GM21529 (cell line): ENCODE data around the gene ADGRD2.

Source experiments
- ATAC-seq: cut with Tn5 transposase; IDR thresholded peaks from one replicate; pipeline ENCODE4 v1.9.1; 2021; ENCODE audit not compliant: unreplicated experiment

The ADGRD2 gene

DNA sequence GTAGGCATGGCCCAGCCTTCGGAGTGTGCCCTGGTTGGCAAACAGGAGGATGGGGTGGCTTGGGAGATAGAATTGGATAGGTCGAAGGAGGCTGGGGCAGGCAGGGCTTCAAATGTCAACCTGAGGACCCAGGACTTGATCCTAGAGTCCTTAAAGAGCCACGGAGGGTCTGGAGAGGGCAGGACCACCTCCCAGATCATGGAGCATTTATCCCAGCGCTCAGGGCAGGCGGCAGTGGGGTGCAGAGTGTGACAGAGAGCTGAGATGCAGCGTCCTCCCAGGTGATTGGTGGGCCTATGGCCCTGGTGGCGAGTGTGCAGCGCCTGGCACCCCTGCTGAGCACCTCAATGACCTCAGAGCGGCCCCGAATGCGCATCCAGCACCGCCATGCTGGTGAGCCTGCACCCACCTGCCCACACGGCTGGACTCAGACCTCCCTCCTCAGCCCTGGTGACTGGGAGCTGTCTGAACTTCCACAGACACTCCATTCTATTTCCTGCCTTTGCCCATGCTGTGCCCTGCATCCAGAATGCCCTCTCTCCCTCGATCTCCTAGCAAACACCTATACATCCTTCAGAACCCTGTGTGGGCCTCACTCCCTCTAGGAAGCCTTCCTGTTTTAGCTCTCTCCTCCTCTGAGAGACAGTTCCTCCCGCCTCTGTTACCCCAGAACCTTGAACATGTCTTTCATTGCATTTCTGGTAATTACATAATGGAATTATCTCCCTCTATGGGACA, 6.3 kb downstream of the ADGRD2 start:
- ATAC-seq: no peak

DNA sequence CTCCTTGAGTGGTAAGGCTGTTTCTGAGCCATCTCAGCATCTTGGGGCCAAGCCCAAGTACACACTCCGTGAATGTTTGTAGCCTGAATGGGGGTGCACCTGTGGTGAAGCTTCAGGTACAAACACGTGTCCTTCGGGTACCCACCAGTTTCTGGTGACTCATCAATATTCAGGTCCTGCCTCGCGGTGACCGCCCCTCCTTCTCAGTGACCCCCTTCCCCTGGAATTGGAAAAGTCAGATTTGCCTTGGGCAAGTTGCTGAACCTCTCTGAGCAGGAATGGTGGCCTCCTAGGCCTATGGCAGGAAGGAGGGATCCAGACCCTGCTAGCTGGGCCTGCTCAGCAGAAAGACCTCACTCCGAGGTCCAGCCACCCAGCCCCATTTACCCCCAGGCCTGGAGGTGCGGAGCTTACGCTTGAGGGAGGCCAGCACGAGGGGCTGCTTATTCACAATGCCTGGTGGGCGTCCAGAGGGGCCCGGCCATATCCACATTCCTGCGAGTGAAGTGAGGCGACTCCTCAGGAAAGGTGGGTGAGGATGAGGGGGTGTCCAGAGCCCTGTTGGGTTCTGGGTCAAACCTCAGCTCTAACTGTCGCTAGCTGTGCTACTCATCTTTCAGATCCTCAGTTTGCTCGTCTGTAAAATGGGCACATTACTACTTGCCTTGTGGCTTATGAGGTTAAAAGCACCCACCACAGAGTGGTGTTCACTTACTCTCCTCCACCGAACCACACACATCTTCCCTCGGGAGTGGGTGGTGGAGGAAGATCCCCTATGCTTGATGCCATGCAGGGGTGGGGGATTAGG, 7.0 kb downstream of the ADGRD2 start:
- no peak for ATAC-seq

- no peak for ATAC-seq
Measured at GRCh38 chr9:124457887-124458431, 7.7 kb downstream of the ADGRD2 start.

DNA sequence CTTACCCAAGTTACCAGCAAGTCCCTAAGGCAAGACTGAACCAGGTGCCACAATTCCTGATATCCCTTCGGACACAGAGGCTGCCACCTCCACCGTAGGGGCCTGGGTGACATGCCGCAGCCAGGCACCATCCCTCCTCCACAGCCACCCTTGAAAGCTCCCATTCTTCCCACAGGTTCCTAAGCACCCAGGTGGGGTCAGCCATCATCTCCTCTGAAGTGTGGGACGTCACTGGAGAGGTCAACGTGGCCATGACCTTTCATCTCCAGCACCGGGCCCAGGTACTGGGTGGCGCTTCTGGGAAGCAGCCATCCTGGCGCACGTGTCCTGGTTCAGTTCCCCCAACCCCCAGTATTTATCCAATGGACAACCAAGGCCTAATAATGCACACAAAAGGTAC, 8.2 kb downstream of the ADGRD2 start:
- ATAC-seq: no peak

GRCh38 chr9:124462739-124463138, 12.5 kb downstream of the ADGRD2 start:
- no peak for ATAC-seq

GRCh38 chr9:124465736-124466135, 15.5 kb downstream of the ADGRD2 start:
- no peak for ATAC-seq

- no peak for ATAC-seq
Measured at GRCh38 chr9:124467410-124468060, 17.3 kb downstream of the ADGRD2 start.

GRCh38 chr9:124468061-124468740, 17.9 kb downstream of the ADGRD2 start:
- ATAC-seq: no peak

- no peak for ATAC-seq
Measured at GRCh38 chr9:124469011-124469832, 19.0 kb downstream of the ADGRD2 start.

DNA sequence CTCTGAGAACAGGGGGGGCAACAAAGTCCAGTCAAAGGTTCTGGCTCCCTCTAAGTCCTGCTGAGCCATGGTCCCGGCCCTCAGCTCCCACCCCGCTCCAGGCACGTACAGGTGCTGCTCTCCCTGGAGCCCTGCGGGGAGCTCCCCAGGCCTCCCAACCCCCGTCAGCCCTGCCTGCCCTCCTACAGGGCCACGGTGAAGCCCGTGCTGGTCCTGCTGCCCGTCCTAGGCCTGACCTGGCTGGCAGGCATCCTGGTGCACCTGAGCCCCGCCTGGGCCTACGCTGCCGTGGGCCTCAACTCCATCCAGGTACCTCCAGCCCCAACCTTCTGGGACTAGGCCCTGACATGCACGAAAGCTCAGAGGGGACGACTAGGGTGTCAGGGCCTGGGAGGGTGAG, 20.1 kb downstream of the ADGRD2 start:
- ATAC-seq: no peak

DNA sequence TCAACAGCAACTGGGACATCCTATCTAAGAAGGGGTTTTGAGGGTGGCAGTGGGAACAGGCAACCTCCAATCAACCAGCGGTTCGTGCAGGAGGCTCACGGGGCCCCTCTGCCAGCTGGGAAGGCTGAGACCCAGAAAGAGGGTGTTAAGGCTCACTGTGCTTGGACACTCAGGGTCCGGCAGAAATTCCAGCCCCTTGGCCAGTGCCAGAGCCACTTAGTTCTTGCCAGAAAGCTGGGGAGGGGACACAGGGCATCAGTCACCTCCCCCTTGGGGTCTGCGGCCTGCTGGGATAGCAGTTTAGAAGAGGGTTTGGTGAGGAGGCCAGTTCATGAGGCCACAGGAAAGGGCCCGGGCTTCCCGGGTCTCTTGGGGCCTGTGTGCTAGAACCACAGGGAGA, 20.5 kb downstream of the ADGRD2 start:
- no peak for ATAC-seq

GRCh38 chr9:124471761-124472160, 21.5 kb downstream of the ADGRD2 start:
- no peak for ATAC-seq

DNA sequence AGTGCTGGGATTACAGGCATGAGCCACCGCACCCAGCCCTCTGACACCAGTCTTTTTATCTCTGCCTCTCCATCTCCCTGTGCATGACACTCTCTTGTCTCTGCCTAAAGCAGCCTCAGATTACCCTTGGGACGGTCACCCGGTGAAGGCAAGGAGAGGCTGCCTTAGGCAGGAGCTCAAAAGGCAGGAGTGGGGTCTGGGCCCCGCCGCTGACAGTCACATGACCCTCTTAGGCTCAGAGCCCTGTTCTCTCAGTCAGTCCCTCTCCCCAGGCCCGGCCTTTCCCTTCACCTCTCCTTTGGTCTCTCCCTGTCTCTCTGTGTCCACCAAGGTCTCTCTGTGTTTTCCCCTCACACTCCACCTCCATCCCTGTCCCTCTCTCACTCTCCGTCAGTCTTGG, 22.5 kb downstream of the ADGRD2 start:
- no peak for ATAC-seq

DNA sequence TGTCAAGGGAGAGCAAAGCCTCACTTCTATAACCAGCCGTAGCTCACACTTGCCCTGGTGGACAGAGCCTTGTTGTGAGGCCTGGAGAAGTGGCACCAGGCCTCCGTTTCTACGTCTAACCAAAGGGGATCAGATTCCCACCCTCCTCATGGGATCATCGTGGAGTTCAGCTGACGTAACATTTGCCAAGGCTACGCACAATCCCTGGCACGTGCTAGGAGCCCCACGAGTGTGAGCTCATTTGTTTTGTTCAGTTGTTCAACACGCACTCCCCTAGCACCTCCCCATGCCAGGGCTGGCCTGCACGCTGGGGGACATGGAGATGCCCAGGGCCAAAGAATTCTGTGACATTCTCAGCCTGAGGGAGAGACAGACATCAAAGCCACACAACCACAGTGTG, 23.1 kb downstream of the ADGRD2 start:
- no peak for ATAC-seq

DNA sequence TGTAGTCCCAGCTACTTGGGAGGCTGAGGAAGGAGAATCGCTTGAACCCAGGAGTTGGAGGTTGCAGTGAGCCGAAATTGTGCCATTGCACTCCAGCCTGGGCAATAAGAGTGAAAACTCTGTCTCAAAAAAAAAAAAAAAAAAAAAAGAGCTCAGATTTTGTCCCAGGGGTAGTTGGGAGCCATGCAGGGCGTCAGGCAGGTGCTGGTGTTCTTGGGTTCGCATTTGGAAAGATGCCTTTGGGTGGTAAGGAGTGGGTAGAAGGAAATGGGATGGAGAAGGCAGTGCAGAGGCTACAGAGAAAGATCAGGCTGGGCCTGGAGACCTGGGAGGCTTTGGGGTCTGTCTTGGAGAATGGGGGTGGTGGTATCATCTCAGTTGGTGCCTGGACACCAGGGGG, 23.9 kb downstream of the ADGRD2 start:
- ATAC-seq: no peak

DNA sequence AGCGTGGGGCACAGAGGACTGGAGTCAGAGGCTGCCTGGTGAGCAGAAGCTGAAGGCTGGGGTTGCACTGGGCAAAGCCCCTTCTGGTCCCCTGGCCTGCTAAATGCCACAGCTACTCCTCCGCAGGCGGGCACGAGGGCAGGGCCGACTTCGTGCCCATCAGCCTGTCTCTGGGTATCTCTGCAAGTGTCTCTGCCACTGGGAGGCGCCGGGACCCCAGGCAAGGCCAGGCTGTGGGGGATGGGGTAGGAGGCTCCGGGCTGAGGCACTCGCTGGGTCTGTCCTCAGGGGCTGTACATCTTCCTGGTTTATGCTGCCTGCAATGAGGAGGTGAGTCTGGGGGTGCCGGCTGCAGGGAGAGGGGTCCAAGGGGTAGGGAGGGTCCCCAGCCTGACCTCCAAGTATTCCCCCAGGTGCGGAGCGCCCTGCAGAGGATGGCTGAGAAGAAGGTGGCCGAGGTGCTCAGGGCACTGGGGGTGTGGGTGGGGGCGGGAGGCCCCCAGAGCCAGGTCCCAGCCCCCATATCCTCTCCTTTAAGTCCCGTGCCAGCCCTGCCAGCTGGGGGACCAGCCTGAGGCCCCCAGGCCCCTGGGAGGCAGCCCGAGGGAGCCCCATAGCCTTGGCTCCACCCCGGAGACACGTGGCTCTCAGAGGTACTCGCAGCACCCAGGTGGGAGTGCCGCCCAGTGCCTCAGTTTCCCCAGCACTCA, 25.1 kb downstream of the ADGRD2 start:
- no peak for ATAC-seq

GRCh38 chr9:124475868-124476690, 25.8 kb downstream of the ADGRD2 start:
- no peak for ATAC-seq

GRCh38 chr9:124477211-124477647, 27.0 kb downstream of the ADGRD2 start:
- ATAC-seq: no peak
